CD4-positive, alpha-beta T cell treated with Interleukin-2 at 100 ng/mL for 4 hours (primary cell): ENCODE measurements around the gene MIX23.
A peak's percentile ranks its signal among the peaks of the same experiment; 100 is the strongest.

Experiments
- DNase-seq: peaks from one replicate; pipeline ENCODE4 v3.0.0-alpha.2; 2020; ENCODE audit warnings: low spot score

Gene MIX23

DNA sequence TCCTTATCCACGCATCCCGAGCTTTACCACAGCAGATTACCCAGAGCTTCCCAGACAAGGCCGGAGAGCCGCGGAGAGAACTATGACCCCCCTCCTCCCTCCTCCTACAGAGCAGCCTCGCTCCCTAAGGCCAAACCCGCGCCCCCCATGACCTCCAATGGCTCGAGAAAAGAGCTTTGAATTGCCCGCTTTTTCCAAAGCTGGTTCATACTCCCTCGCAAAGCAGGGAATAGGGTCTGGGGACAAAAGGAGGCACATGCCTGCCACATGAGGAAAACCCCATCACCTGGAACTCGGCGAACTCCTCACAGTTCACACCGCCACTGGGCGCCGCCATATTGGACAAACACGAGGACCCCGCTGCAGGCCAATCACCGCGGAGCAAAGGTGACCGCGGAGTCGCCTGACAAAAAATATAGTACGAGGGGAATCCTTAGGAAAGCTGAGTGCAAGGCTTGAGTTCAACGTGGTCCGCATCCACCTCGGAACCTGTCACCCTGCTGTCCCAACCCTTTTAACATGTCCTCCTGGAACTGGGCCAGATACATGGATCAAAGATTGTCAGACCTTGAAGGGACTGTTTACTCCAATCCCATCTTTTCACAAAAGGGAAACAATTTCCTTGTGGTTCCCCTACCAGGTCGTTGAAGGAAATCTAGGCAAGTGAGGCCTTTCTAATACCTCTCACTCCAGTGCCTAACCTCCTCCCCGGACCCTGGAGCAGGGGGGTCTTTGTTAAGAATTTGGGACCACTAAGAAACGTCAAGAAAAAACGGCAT lies at the start of gene MIX23:
Gene MIX23, minus strand, starts transcription at position 344 of the 779 bp plus-strand sequence. Its CDS starts 7 bp downstream, at position 337.
- DNase-seq, result peak; percentile 87

DNA sequence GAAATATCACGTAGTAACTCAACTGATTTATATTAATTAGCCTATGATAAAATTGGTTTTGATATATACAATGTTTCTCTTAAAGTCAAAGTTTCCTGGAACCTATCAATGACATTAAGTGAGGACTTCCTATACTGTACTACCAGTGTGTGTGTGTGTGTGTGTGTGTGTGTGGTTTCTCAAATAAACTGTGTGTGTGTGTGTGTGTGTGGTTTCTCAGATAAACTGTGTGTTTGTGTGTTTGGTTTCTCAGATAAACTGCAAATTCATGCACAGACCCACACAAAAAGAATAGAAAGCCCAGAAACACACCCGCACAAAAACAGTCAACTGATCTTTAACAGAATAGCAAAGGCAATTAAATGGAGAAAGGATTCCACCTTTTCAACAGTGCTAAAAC lies 47.3 kb upstream of the MIX23 start:
- DNase-seq, result no peak

DNA sequence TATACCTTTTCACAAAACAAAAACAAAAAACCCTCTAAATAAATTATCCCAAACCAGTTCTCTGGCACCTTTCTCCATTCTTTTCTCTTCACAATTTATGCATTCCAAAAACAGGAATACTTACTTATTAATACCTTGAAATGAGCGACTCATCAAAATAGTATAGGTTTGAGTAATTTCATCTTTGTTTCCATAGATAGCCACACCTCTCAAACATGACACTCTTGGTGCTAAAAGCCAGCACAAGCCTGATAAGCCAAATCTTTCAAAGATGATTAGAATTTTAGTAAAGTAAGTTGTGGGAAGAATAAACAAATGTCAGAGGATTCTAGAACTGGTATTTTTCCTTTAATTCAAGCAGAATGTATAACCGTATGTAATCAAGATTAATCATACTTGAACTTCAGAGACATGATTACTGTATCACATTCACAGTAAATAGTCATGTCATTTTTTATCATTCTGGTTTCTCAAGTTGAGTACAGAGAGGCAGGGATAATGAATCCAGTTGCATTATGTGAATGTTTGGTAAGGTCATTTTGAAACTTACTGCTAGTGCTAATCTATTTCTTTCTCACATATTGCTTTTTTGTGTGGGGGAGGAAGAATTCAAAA lies 44.9 kb upstream of the MIX23 start:
- no peak for DNase-seq

- no peak for DNase-seq
Observed at GRCh38 chr3:122421836-122422235, 38.8 kb upstream of the MIX23 start.

- DNase-seq, result no peak
Observed at GRCh38 chr3:122421101-122421500, 38.1 kb upstream of the MIX23 start.

DNA sequence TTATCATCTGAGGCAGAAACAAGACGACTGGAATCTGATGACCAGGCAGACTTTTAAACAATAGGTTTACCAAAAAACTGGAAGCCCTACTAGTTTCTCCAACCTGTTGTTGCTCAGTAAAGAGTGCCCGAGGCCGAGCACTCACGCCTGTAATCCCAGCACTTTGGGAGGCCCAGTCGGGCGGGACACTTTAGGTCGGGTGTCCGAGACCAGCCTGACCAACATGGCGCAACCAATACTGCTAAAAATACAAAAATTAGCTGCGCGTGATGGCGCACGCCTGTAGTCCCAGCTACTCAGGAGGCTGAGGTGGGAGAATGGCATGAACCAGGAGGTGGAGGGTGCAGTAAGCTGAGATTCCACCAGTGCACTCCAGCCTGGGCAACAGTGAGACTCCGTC lies 33.9 kb upstream of the MIX23 start:
- DNase-seq, result no peak

GRCh38 chr3:122415762-122416654 lies 33.0 kb upstream of the MIX23 start, which contains the start of gene WDR5B:
Gene WDR5B, minus strand, starts transcription at chr3:122416062. Its CDS starts 534 bp downstream, at chr3:122415528.
- DNase-seq, result peak; percentile 99

GRCh38 chr3:122415104-122415744 lies 32.2 kb upstream of the MIX23 start:
- DNase-seq, result peak; percentile 60

DNA sequence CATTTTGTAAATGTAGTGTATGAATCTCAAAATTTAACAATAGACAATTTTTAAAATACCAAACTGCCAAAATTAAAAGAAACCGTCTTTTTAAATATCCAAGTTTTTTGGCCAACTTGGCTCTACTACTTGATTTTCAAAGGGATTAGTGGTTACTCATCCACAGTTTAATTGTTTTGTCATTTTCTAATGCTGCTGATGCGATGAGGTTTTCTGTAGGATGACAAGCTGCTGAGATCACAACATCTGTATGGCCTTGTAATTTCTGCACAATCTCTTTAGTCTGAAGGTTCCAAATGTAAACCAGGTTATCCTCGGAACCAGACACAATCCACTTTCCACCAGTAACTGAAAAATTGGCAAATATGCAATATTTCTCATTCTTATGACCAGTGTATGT lies 31.4 kb upstream of the MIX23 start:
- no peak for DNase-seq

DNA sequence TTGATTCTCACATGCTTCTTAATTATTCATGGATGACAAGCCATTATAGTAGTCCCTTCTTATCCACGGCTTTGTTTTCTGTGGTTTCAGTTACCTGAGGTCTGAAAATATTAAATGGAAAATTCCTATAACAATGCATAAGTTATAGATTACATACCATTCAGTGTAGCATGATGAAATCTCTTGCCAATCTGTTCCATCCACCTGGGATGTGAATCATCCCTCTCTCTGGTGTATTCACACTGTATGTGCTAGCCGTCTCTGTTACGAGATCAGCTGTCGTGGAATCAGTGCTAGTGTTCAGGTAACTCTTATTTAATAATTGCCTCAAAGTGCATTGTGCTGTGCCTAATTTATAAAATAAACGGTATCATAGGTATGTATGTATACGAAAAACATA lies 27.6 kb upstream of the MIX23 start:
- no peak for DNase-seq

GRCh38 chr3:122410111-122410510 lies 27.1 kb upstream of the MIX23 start:
- no peak for DNase-seq

DNA sequence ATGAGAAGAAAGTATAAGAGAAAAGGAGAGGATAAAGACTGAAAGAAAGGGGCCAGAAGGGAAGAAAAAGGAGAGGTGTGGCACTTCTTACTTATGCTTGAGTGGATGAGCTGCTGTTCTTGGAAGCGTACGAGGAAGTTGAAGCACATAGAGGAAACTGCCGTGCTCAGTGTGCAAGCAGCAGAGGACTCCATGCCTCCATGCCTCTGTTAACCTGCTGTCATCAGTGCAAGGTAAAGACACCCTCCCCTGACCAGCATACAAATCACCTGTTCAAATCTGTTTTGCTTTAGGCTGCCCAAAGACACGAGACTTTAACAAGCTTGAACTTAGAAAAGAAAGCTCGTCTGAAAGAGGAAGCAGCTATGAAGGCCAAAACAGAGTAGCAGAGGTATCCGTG lies 26.4 kb upstream of the MIX23 start:
- DNase-seq, result no peak

DNA sequence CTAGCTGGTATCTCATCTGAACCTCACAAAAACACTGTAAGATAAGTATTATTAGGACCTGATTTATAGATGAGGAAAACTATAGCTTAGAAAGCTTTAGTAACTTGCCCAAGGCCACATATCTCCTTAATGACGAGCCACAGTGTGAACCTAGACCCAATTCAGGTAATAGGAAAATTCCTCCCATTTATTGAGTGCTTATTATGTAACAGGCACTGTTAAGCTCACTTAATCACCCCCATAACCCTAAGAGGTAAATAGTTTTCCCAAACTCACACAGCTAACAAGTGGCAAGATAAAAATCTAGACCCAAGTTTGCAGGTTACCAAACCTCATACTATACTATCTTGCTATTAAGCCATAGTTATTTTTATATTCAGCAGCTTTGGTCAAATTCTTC lies 24.9 kb upstream of the MIX23 start:
- no peak for DNase-seq

GRCh38 chr3:122406198-122406597 lies 23.2 kb upstream of the MIX23 start:
- DNase-seq, result no peak

GRCh38 chr3:122405015-122405414 lies 22.0 kb upstream of the MIX23 start:
- no peak for DNase-seq

GRCh38 chr3:122403489-122403888 lies 20.5 kb upstream of the MIX23 start:
- DNase-seq, result no peak

DNA sequence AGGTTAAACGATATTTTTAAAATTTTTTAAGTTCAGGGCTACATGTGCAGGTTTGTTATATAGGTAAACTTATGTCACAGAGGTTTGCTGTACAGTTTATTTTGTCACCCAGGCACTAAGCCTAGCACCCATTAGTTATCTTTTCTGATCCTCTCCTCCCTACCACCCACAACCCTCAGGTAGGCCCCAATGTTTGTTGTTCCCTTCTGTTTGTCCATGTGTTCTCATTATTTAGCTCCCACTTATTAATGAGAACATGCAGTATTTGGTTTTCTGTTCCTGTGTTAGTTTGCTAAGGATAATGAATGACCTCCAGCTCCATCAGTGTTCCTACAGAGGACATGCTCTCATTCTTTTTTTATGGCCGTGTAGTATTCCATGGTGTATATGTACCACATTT lies 15.9 kb upstream of the MIX23 start:
- no peak for DNase-seq

DNA sequence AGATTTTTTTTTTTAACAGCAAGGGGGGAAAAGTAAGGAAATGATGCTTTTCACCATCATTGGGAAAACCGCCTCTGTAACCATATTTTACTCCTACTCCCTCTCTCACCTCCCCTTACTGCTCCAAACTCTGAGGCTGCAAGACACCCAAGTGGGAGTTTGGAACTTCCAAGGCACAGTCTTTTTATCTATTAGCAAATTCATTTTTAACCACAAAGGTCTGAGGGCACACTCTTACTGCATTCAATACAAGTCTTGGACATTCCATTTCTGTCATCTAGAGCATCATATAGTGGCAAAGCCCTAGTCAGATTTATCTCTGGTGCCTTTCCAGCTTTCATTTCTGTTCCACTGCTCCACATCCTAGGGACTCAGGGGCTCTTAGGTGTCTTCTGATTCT lies 14.2 kb upstream of the MIX23 start:
- no peak for DNase-seq

GRCh38 chr3:122396511-122396910 lies 13.5 kb upstream of the MIX23 start:
- DNase-seq, result no peak

DNA sequence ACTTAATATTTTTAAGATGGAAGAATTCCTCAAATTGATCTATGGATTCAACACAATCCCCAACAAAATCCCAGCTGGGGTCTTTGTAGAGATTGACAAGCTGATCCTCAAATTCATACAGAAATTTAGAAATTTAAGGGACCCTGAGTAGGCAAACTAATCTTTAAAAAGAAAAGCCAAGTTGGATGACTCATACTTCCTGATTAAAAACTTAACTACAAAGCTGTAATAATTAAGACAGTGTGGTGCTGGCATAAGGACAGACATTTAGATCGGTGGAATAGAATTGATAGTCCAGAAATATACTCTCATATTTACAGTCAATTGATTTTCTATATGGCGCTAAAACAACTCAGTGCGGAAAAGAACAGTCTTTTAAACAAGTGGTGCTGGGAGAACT lies 12.6 kb upstream of the MIX23 start:
- no peak for DNase-seq

DNA sequence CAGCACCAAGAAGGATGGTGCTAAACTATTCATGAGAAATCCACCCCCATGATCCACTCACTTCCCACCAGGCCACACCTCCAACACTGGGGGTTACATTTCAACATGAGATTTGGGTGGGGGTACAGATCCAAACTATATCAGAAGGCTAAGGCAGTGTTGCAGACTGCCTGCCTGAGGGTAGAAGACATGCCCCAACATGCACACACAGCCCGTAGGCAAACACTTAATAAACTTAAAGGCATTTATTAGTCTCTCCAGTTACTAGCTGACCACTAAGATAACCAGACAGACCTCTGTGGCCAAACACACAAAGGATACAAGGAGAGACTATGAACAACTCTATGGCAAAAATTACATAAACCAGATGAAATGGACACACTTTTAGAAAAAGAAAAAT lies 11.1 kb upstream of the MIX23 start:
- no peak for DNase-seq
